Measurements from ENCODE around the gene SLC25A22.

SLC25A22 gene

GRCh38 chr11:801097-801780 is 3.2 kb upstream of the SLC25A22 start:
- DNase-seq (ENCODE audit: low read depth in 1 of 2, low spot score in 1 of 2) = no peak
- no peak overlapping the region for H3K4me3 ChIP-seq (replicated peaks; ENCODE audit: insufficient read depth, low read length)
- TF ChIP-seq REST (IDR thresholded peaks at IDR 0.05; ENCODE audit: insufficient replicate concordance, low read depth) (no peak), GABPA (IDR thresholded peaks at IDR 0.05; ENCODE audit: low read depth) (no peak), SPI1 (IDR thresholded peaks at IDR 0.05; ENCODE audit: borderline replicate concordance, low read depth) (no peak), POLR2AphosphoS5 (IDR thresholded peaks at IDR 0.05; ENCODE audit: low read depth) (no peak), CTCF (IDR thresholded peaks at IDR 0.05; ENCODE audit: insufficient read depth, low read length) (no peak)
- H3K27me3 ChIP-seq (ENCODE audit: insufficient read depth, poor library complexity, severe bottlenecking) = no peaks in the 10 kb centered on the region
- no peak overlapping the region for H3K27ac ChIP-seq (replicated peaks)

GRCh38 chr11:800473-800872 is 2.4 kb upstream of the SLC25A22 start:
- no peak for TF ChIP-seq REST (IDR thresholded peaks at IDR 0.05; ENCODE audit: insufficient replicate concordance, low read depth)
- no peak for TF ChIP-seq GABPA (IDR thresholded peaks at IDR 0.05; ENCODE audit: low read depth)
- TF ChIP-seq POLR2AphosphoS5 (IDR thresholded peaks at IDR 0.05; ENCODE audit: low read depth) = no peak
- TF ChIP-seq CTCF (IDR thresholded peaks at IDR 0.05; ENCODE audit: insufficient read depth, low read length) = no peak
- TF ChIP-seq SPI1 (IDR thresholded peaks at IDR 0.05; ENCODE audit: borderline replicate concordance, low read depth) = no peak
- Histone ChIP-seq H3K27ac (replicated peaks) (no peak overlapping the region), H3K4me3 (replicated peaks; ENCODE audit: insufficient read depth, low read length) (no peak overlapping the region), H3K27me3 (ENCODE audit: insufficient read depth, poor library complexity, severe bottlenecking) (no peaks in the 10 kb centered on the region)
- DNase-seq (ENCODE audit: low read depth in 1 of 2, low spot score in 1 of 2) = no peak

DNA sequence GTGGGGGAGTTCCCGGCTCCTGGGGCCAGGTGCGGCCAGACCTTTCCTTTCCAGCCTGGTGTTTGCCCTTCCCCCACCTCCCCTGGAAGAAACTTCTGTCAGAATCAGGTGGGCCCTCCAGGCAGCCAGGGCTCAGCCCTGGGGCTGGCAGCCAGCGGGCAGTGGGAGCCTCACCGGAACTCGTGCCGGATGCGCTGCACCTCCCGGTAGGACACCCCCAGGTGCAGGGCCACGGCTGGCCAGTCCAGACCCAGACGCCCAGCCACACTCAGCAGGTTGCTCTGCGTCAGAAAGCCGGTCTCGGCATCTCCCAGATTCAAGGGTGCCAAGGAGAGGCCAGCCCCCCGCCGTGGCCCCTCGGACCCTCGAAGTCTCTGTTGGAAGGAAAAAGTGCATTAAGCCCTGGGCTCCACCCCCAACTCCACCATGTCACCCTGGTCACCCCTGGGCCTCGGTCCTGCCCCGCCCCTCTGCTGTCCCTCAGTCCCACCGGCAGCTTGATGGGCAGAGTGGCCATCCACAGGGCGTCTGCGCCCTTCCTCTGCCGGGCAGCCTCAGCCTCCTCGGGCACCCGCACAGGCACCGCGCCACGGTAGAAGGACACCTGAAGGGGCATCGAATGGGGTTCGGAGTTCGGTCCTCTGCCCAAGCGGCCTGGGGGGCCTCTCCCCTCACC is 1.7 kb upstream of the SLC25A22 start:
- H3K27ac ChIP-seq (replicated peaks) = no peak overlapping the region

More for the DNA sequence above, 1.7 kb upstream of the SLC25A22 start:
- no peak for TF ChIP-seq SPI1 (IDR thresholded peaks at IDR 0.05; ENCODE audit: borderline replicate concordance, low read depth)
- TF ChIP-seq CTCF (IDR thresholded peaks at IDR 0.05; ENCODE audit: insufficient read depth, low read length) = no peak
- TF ChIP-seq REST (IDR thresholded peaks at IDR 0.05; ENCODE audit: insufficient replicate concordance, low read depth) = no peak
- TF ChIP-seq GABPA (IDR thresholded peaks at IDR 0.05; ENCODE audit: low read depth) = no peak
- no peak for TF ChIP-seq POLR2AphosphoS5 (IDR thresholded peaks at IDR 0.05; ENCODE audit: low read depth)
- no peaks in the 10 kb centered on the region for H3K27me3 ChIP-seq (ENCODE audit: insufficient read depth, poor library complexity, severe bottlenecking)
- no peak for DNase-seq (ENCODE audit: low read depth in 1 of 2, low spot score in 1 of 2)
- no peak overlapping the region for H3K4me3 ChIP-seq (replicated peaks; ENCODE audit: insufficient read depth, low read length)
